HPDE6-E6E7 (cell line): Measurements from ENCODE around the gene MYLIP.

Experiments used
- DNase-seq: peaks from one replicate; pipeline ENCODE4 v3.0.0; 2011; ENCODE audit warnings: missing footprints; ENCODE audit errors: extremely low spot score

MYLIP gene

GRCh38 chr6:16128759-16129622 lies at the start of gene MYLIP:
MYLIP (plus strand) TSS chr6:16129086; CDS start chr6:16129323, 237 bp downstream.
- DNase-seq = peak; percentile 91

- no peak for DNase-seq
Measured at GRCh38 chr6:16079354-16079753, 49.5 kb upstream of the MYLIP start.

- no peak for DNase-seq
Measured at GRCh38 chr6:16080204-16080603, 48.7 kb upstream of the MYLIP start.

- no peak for DNase-seq
Measured at GRCh38 chr6:16081326-16081725, 47.6 kb upstream of the MYLIP start.

GRCh38 chr6:16082361-16082760 lies 46.5 kb upstream of the MYLIP start:
- DNase-seq = no peak

- DNase-seq = no peak
Measured at GRCh38 chr6:16086965-16087364, 41.9 kb upstream of the MYLIP start.

GRCh38 chr6:16087386-16087785 lies 41.5 kb upstream of the MYLIP start:
- DNase-seq = no peak

GRCh38 chr6:16088409-16088808 lies 40.5 kb upstream of the MYLIP start:
- no peak for DNase-seq

- no peak for DNase-seq
Measured at GRCh38 chr6:16089232-16090062, 39.4 kb upstream of the MYLIP start.

GRCh38 chr6:16090452-16090851 lies 38.4 kb upstream of the MYLIP start:
- no peak for DNase-seq

- no peak for DNase-seq
Measured at GRCh38 chr6:16090920-16091319, 38.0 kb upstream of the MYLIP start.

- DNase-seq = no peak
Measured at GRCh38 chr6:16092140-16092539, 36.7 kb upstream of the MYLIP start.

- DNase-seq = no peak
Measured at GRCh38 chr6:16092990-16093389, 35.9 kb upstream of the MYLIP start.

- no peak for DNase-seq
Measured at GRCh38 chr6:16095180-16095579, 33.7 kb upstream of the MYLIP start.

- no peak for DNase-seq
Measured at GRCh38 chr6:16097382-16098171, 31.3 kb upstream of the MYLIP start.

- DNase-seq = no peak
Measured at GRCh38 chr6:16098211-16098610, 30.7 kb upstream of the MYLIP start.

GRCh38 chr6:16102208-16102607 lies 26.7 kb upstream of the MYLIP start:
- DNase-seq = no peak

GRCh38 chr6:16103722-16104121 lies 25.2 kb upstream of the MYLIP start:
- no peak for DNase-seq

GRCh38 chr6:16104624-16105433 lies 24.1 kb upstream of the MYLIP start:
- DNase-seq = no peak

- no peak for DNase-seq
Measured at GRCh38 chr6:16105854-16106253, 23.0 kb upstream of the MYLIP start.
